ENCODE measurements around the gene AGBL4.
A peak's percentile ranks its signal among the peaks of the same experiment; 100 is the strongest.
"Not testable (repeated sequence)": the region's sequence is repeated elsewhere in the genome, so short reads cannot be mapped to it uniquely, and the experiment has no call there.

The AGBL4 gene

GRCh38 chr1:48530727-48531351 lies 1492.9 kb downstream of the AGBL4 start:
- DNase-seq (ENCODE audit: low read depth), result peak; percentile 5

GRCh38 chr1:48527051-48527450 lies 1496.7 kb downstream of the AGBL4 start:
- no peak for DNase-seq (ENCODE audit: low read depth)

GRCh38 chr1:48526008-48526710 lies 1497.6 kb downstream of the AGBL4 start:
- no peak for DNase-seq (ENCODE audit: low read depth)

- no peak for DNase-seq (ENCODE audit: low read depth)
Measured at GRCh38 chr1:48524892-48525467, 1498.8 kb downstream of the AGBL4 start.

GRCh38 chr1:48523558-48523957 lies 1500.2 kb downstream of the AGBL4 start:
- DNase-seq (ENCODE audit: low read depth), result no peak

- DNase-seq (ENCODE audit: low read depth), result not testable (repeated sequence)
Measured at GRCh38 chr1:48519896-48520295, 1503.9 kb downstream of the AGBL4 start.

- DNase-seq (ENCODE audit: low read depth), result no peak
Measured at GRCh38 chr1:48506870-48507269, 1516.9 kb downstream of the AGBL4 start.

- DNase-seq (ENCODE audit: low read depth), result no peak
Measured at GRCh38 chr1:48500541-48501450, 1523.0 kb downstream of the AGBL4 start.

- no peak for DNase-seq (ENCODE audit: low read depth)
Measured at GRCh38 chr1:48499211-48499735, 1524.5 kb downstream of the AGBL4 start.

- peak; percentile 56 for DNase-seq (ENCODE audit: low read depth)
Measured at GRCh38 chr1:48498096-48498791, 1525.5 kb downstream of the AGBL4 start.

- no peak for DNase-seq (ENCODE audit: low read depth)
Measured at GRCh38 chr1:48495911-48496310, 1527.8 kb downstream of the AGBL4 start.

- DNase-seq (ENCODE audit: low read depth), result no peak
Measured at GRCh38 chr1:48495166-48495565, 1528.6 kb downstream of the AGBL4 start.

- peak; percentile 31 for DNase-seq (ENCODE audit: low read depth)
Measured at GRCh38 chr1:48493970-48494769, 1529.6 kb downstream of the AGBL4 start.

- no peak for DNase-seq (ENCODE audit: low read depth)
Measured at GRCh38 chr1:48493041-48493440, 1530.7 kb downstream of the AGBL4 start.

- DNase-seq (ENCODE audit: low read depth), result no peak
Measured at GRCh38 chr1:48492392-48492791, 1531.4 kb downstream of the AGBL4 start.

GRCh38 chr1:48488721-48489120 lies 1535.0 kb downstream of the AGBL4 start:
- no peak for DNase-seq (ENCODE audit: low read depth)
